ENCODE measurements around the gene CADPS.

DNA sequence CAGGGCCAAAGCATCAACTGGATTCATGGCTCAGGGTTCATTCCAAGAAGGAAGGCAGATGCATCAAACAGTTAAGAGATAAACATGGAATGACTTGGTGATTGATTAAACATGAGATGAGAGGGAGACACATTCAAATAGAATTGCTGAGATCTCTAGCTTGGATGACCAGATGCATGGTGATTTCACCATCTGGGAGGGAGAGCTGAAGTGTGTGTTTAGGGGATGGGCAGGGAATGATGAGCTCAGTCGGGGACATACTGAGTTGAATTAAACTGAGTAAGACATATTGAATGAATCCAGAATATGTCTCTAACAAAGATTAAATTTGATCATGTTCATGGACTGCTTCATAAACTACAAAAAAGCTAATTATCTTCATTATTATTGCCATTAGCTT, 35.5 kb downstream of the CADPS start:
- TF ChIP-seq, protein P1, sequence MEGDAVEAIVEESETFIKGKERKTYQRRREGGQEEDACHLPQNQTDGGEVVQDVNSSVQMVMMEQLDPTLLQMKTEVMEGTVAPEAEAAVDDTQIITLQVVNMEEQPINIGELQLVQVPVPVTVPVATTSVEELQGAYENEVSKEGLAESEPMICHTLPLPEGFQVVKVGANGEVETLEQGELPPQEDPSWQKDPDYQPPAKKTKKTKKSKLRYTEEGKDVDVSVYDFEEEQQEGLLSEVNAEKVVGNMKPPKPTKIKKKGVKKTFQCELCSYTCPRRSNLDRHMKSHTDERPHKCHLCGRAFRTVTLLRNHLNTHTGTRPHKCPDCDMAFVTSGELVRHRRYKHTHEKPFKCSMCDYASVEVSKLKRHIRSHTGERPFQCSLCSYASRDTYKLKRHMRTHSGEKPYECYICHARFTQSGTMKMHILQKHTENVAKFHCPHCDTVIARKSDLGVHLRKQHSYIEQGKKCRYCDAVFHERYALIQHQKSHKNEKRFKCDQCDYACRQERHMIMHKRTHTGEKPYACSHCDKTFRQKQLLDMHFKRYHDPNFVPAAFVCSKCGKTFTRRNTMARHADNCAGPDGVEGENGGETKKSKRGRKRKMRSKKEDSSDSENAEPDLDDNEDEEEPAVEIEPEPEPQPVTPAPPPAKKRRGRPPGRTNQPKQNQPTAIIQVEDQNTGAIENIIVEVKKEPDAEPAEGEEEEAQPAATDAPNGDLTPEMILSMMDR (IDR thresholded peaks at IDR 0.05; ENCODE audit: insufficient read depth, low read length) = no peak
- no peak for TF ChIP-seq POLR2AphosphoS5 (IDR thresholded peaks at IDR 0.05; ENCODE audit: low read depth)
